ENCODE measurements around the gene SYT14.
A peak's percentile ranks its signal among the peaks of the same experiment; 100 is the strongest.

Gene SYT14

DNA sequence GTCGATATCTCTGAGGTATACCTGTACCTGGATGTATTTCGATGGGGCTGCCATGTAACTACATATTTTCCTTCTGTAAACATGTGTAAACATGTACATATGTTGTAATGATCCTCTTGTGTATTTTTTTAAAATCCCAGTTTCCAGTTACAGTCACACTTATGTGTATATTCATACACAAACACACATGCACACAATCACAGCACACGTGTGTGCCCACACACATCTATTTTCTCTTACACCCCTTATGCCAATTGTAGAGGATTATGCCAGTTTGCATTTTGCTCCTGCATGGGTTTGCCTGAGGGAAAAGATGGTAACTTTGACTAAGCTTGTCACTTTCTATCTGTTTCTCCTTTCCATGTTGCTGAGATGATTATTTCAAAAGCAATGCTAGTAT, 10.1 kb downstream of the SYT14 start:
- DNase-seq = no peak

GRCh38 chr1:209956116-209956515, 18.1 kb downstream of the SYT14 start:
- no peak for DNase-seq

GRCh38 chr1:209959623-209960022, 21.6 kb downstream of the SYT14 start:
- DNase-seq = no peak

GRCh38 chr1:209960926-209961325, 22.9 kb downstream of the SYT14 start:
- no peak for DNase-seq

DNA sequence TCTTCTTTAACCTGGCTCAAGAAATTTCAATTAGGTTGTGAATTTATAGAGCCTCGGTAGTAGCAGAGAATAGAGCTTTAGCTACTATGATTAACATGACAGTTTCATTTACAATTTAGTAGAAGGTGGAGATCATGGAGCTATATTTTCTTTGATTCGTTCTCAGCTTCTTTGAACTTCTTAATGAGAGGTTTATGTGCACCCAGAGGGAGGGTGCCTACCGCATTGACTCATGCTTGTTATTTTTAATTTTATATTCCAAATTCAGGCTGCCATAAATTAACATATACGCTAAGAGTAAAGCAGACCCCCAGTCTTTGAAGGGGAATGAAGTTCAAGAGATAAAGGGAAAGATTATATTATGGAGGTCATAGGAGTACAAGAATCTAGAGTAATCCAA, 24.4 kb downstream of the SYT14 start:
- DNase-seq = no peak

DNA sequence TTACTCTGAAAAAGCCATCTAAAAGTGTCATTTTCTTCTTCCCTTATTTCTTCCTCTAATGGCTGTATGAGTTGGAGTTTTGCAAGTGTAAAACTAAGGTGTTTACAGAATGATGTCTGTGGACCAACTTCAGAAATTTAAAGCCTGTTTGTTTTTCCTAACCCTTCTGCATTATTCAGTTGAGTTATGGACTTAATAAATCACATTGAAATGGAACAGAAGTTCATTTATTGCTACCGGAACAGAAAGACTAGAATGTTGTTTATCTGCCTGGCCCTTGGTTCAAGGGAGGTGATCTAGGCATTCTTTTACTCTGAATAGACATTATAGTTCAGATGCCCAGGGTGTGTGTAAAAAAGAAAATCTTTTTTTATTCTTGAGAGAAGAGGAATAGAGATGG, 24.8 kb downstream of the SYT14 start:
- no peak for DNase-seq

- DNase-seq = no peak
Observed at GRCh38 chr1:209965996-209966395, 28.0 kb downstream of the SYT14 start.

GRCh38 chr1:209978721-209979120, 40.7 kb downstream of the SYT14 start:
- DNase-seq = peak; percentile 36

DNA sequence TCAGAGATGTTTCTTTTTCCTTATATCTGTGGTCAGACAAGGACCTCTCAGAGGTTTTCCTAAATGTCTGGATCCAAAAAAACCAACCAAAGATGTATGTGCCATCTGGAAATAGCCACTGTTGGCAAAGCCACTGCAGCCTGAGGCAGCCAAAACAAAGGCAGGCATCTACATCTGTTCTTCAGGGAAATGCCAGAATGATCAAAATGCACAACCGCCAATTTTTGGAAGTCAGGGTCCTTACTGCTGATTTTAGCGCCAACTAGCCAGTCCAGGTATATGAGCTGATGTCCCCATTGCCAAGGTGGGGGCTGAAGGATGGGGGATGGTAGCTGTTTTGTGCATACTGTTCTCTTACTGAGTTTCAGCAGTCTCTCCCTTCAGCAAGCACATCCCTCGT, 45.9 kb downstream of the SYT14 start:
- DNase-seq = no peak

- DNase-seq = no peak
Observed at GRCh38 chr1:209985002-209985401, 47.0 kb downstream of the SYT14 start.

DNA sequence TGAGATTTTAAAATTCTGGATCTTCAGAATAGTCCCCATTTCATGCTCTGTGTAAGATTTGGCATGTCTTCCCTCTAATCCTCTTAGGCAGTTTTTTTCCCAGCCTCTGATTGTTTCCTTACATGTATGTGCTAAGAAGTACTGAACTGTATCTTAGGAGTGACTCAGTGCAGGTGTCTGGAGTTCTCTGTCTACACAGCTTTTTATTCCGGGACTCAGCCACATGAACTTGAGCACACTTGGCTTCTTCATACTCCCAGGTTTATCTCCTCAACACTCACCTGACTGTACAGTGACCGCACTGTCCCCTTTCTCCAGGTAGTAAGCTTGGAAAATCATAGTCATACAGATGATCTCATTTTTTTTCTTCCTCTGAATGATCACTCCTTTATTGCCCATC, 50.7 kb downstream of the SYT14 start:
- DNase-seq = no peak

- no peak for DNase-seq
Observed at GRCh38 chr1:209989525-209989924, 51.5 kb downstream of the SYT14 start.

DNA sequence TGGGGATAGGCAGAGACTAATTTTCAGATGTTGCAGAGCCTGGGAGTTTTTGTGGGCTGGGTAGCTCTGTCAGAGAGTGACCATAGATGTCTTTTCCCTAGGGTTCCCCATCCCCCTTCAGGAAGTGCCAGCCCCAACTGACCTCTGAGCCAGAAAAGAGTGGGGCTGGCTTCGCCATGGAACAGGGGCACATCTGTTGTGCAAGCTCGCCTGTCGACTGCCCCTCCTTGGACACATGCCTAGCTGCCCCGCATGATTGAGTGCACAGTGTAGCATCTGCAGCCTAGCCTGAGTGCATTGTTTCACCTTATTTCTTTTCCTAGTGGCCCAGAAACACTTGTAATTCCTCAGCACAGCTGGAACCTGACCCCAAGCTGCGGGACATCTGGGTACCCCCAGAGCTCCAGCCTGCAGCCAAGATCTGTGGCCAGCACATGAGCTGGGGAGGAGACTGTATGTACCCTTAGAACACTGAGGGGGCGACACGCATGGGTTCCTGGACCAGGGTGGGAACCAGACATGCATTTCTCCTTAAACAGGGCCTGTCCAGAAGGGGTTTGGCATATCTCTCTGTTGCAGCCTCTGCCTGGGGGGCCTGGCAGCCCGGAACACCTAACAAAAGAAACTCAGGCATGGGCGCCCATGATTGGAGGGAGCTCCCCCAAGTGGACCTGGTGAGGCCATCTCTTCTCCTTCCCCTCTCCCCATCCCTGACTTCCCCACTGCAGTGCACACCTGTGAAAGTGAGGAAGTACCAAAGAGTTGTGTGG, 55.2 kb downstream of the SYT14 start:
- no peak for DNase-seq

DNA sequence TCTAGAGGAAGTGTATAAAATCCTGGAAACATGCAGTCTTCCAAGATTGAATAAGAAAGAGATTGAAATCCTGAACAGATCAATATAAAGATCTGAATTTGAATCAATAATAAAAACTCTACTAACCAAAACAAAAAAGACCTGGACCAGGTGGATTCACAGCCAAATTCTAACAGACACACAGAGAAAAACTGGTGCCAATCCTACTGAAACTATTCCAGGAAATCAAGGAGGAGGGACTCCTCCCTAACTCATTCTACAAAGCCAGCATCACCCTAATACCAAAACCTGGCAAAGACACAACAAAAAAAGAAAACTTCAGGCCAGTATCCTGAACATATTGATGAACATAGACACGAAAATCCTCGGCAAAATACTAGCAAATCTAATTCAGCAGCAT, 58.3 kb downstream of the SYT14 start:
- no peak for DNase-seq

- no peak for DNase-seq
Observed at GRCh38 chr1:209999005-209999404, 61.0 kb downstream of the SYT14 start.

DNA sequence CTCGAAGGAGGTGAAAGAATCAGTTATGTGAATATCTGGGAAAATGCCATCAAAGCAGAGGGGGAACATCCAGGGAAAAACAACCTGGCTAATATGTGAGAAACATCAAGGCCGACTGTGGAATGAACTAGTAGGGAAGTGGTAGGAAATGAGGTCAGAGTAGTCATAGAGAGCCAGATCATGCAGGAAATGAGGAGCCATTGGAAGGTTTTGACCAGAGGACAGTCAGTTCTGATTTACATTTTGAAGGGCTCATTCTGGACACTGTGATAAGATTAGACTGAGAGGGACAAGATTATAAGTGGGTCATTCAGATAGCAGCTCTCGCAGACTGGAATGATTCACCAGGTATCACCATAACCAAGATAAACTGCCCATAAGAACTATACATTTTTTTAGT, 63.7 kb downstream of the SYT14 start:
- DNase-seq = peak; percentile 4

DNA sequence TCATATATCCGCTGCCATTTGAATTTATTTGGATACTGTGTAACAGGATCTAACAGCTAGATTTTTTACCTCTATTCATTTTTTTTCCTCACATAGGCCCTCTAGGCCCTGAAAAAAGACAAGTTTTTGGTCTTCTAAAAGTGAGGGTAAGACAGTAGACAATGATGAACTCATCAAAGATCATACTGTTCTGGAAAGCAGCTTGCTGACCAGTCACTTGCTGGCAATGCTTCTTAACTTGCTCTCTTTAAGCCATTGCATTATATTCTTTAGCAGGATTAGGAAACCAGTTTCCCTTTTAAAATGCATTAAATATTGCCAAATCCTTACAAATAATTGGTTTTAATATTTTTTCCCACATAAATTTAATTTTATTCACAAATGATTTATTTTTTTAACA, 65.5 kb downstream of the SYT14 start:
- no peak for DNase-seq

GRCh38 chr1:210010161-210010560, 72.1 kb downstream of the SYT14 start:
- DNase-seq = no peak

DNA sequence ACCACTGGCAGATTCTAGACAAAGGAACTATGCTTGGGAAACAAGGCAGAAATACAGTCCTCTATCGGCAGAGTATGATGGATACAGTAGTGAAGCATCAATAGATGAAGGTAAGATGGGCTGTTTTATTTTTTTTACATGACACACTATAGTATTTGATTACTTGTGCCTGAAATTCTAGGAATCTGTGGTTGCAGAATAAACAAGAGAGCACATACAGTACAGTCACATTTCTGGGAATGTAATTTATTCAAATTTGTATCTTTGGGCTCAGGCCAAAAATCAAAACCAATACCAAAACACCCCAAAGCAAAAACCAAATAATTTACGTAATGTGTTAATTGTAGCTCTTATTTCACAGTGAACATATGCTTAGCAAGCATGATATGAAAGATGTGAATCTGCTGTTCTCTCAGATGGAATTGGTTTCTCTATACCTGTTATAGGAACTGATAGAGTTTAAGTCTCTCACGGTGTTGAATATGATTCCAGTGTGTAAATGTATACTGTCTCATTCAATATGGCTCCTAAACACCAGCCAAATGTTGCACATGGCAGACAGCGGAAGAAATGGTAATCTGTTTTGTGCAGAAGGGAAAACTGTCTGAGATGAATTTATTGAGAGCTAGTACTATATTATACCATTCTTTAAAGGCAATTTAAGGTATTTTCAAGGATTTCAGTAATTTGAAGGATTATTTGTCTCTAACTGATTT, 83.3 kb downstream of the SYT14 start:
- DNase-seq = no peak

DNA sequence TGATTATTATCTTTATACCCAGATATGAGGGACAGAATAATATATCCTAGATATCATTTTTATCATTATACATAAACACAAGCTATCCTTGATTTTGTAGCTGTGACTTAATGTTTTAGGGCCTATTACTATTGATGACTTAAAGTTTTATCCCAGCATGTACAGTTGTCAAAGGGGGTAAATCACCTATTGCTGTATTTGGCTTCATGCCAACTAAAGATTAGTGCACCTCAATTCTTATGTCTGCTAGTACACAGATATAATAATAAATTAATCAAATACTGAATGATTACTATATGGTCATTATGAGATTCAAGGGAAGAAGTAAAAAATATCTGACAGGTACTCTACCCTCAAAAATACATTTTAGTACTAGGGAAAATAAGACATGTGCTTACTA, 84.0 kb downstream of the SYT14 start:
- no peak for DNase-seq

DNA sequence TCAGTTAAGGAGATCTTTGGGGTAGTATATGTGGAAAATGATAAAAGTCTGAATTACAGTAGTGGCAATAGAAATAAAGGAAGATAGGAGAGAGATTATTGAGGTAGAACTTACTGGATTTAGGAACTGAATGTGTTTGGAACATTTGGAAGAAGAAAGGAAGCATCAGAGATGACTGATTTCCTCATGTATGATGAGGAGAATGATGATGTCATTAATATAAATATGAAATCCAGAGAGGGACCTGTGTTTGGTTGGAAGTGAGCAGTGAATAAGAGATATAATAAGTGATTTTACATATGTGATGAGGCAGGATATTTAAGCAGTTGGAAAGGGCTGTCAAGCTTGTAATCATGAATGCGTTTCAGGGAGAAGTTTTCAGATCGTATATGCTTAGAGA, 86.3 kb downstream of the SYT14 start:
- no peak for DNase-seq

DNA sequence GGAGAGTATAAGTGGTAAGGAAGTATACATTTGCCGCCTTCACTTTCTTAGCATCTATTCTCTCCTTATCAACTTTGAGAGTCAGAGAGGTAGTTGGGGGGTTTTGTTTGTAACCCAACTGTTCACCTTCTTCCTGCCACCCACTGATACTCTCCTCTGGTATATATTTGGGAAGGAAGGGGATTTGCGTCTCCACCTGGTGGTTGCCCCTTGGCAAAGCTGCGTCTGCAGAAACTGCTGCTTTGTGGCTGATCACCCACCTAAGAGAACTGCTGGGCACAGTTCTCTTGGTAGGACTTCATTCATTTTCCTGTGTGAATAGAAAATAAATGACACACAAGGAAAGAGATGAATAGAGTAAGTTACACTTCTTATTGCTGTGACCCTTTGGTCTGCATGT, 87.0 kb downstream of the SYT14 start:
- no peak for DNase-seq

- no peak for DNase-seq
Observed at GRCh38 chr1:210025870-210026269, 87.9 kb downstream of the SYT14 start.

- DNase-seq = no peak
Observed at GRCh38 chr1:210027994-210028393, 90.0 kb downstream of the SYT14 start.

DNA sequence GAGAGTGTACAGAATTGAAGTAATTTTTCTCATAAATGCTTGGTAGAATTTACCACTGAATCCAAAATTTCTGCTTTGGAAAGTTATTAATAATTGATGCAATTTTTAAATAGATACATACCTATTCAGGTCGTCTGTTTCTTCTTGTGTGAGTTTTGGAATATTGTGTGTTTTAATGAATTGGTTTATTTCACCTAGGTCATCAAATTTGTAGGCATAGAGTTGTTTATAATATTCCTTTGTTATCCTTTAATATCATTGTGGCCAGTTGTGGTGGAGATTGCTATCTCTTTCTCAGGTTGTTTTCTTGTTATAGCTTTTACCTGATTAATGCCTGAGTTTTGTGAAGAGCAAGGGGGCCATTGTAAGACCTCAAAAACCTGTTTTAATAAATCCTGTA, 93.5 kb downstream of the SYT14 start:
- no peak for DNase-seq

Data from NCI-H2029 (cell line).